Activated T-cell treated with anti-CD3 and anti-CD28 coated beads, Interleukin-2, amount 50 U/mL, for 72 hours (primary cell): Measurements from ENCODE around the gene TECTA. TPM values are rescaled to one million over a fixed set of nuclear protein-coding genes. Genes with fewer than 3 reads are reported as not detected.
"Not testable (repeated sequence)": the region's sequence is repeated elsewhere in the genome, so short reads cannot be mapped to it uniquely, and the experiment has no call there.

Experiments
- ATAC-seq, 2 donors: fragments of 150-1000 bp; cut with Tn5 transposase; replicated peaks in 1 of 2; 2 replicates each; pipeline ENCODE4 v1.10.0; 2021; ENCODE audit warnings: moderate library complexity in 2 of 2, mild to moderate bottlenecking in 1 of 2
- DNase-seq, 2 donors: peaks; one replicate each; pipeline ENCODE4 v3.0.0; 2021 to 2022; ENCODE audit warnings: mixed read lengths in 1 of 2
- H3K27ac Mint-ChIP-seq: one replicate; pipeline ENCODE4 v1.8.0; 2022; ENCODE audit warnings: mild to moderate bottlenecking, moderate library complexity, mixed read lengths
- H3K27me3 Mint-ChIP-seq: one replicate; pipeline ENCODE4 v1.8.0; 2022; ENCODE audit warnings: low read depth, mixed read lengths
- H3K36me3 Mint-ChIP-seq, 2 donors: one replicate each; pipeline ENCODE4 v1.8.0; 2022; ENCODE audit warnings: mixed read lengths in 2 of 2, mild to moderate bottlenecking in 1 of 2; ENCODE audit not compliant: insufficient read depth in 2 of 2
- H3K4me1 Mint-ChIP-seq: one replicate; pipeline ENCODE4 v1.8.0; 2022; ENCODE audit warnings: low read depth, mixed read lengths
- H3K4me3 Mint-ChIP-seq, 2 donors: one replicate each; pipeline ENCODE4 v1.8.0; 2022; ENCODE audit warnings: mild to moderate bottlenecking in 2 of 2, mixed read lengths in 2 of 2, moderate library complexity in 2 of 2
- H3K9me3 Mint-ChIP-seq, 2 donors: one replicate each; pipeline ENCODE4 v1.8.0; 2022; ENCODE audit warnings: mixed read lengths in 2 of 2
- total RNA-seq, 2 donors: library from RNA; stranded (reverse); gene quantifications; one replicate each; pipeline ENCODE4 v1.2.3, GENCODE V29; 2022

The TECTA gene
- total RNA-seq, 2 donors from 2014 or later: 0.34 to 0.39 TPM

DNA sequence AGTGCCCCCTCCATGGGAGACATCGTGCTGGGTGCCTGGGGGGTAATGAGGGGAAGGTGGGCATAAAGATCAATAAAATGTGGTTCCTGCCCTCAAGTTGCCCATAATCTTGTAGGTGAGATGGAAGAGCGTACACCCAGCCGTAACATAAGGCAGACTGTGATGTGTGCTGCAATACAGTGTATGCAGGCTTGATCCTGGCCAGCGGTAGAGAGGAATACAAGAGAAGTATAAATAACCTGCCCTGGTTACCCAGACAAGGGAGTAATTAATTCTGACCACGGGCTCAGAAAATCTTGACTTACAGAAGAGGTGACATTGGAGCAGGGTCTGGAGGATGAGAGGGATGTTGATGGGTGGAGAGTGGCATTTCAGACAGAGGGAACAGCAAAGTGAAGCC lies 43.7 kb downstream of the TECTA start:
- ATAC-seq (no peak), DNase-seq (no peak)
- Mint-ChIP-seq H3K36me3 (no peaks in the 10 kb centered on the region), H3K9me3 (no peaks in the 10 kb centered on the region), H3K27me3 (no peaks in the 10 kb centered on the region), H3K4me3 (no peak overlapping the region), H3K27ac (no peak overlapping the region), H3K4me1 (no peaks in the 10 kb centered on the region)

DNA sequence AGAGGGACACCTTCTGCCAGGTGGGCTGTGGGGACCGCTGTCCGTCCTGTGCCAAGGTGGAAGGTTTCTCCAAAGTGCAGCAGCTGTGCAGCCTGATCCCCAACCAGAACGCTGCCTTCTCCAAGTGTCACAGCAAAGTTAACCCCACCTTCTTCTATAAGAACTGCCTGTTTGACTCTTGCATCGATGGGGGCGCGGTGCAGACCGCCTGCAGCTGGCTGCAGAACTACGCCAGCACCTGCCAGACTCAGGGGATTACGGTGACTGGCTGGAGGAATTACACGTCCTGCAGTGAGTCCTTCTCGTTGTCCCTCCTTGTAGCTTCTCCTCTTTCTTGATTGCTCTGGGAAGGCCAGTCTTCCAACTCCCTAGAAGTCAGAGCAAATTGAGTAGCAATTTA lies 44.8 kb downstream of the TECTA start:
- Mint-ChIP-seq H3K4me1 (no peaks in the 10 kb centered on the region), H3K27ac (no peak overlapping the region), H3K9me3 (no peaks in the 10 kb centered on the region), H3K27me3 (no peaks in the 10 kb centered on the region), H3K36me3 (no peaks in the 10 kb centered on the region), H3K4me3 (no peak overlapping the region)
- DNase-seq (no peak), ATAC-seq (no peak)

DNA sequence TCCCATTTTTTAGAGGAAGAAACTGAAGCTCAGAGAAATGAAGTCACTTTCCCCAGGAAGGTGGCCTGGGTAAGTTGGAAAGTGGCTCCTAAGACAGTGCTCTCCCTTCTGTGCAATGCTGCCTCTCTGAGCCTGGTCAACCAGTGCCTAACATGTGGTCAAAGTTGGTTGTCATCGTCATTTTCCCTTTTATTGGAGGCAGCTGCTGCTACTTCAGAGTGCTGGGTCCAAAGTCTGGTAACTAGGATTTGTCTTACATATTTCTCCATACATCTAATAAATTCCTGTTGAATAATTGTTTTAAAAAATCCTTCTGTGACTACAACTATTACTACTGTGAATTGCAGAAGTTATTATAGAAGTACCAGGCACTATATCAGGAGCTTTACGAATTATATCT lies 48.1 kb downstream of the TECTA start:
- no peaks in the 10 kb centered on the region for H3K4me1 Mint-ChIP-seq
- DNase-seq (no peak), ATAC-seq (no peak)
- no peaks in the 10 kb centered on the region for H3K9me3 Mint-ChIP-seq
- H3K27me3 Mint-ChIP-seq: no peaks in the 10 kb centered on the region
- H3K36me3 Mint-ChIP-seq: no peaks in the 10 kb centered on the region
- no peak overlapping the region for H3K27ac Mint-ChIP-seq
- H3K4me3 Mint-ChIP-seq: no peak overlapping the region

DNA sequence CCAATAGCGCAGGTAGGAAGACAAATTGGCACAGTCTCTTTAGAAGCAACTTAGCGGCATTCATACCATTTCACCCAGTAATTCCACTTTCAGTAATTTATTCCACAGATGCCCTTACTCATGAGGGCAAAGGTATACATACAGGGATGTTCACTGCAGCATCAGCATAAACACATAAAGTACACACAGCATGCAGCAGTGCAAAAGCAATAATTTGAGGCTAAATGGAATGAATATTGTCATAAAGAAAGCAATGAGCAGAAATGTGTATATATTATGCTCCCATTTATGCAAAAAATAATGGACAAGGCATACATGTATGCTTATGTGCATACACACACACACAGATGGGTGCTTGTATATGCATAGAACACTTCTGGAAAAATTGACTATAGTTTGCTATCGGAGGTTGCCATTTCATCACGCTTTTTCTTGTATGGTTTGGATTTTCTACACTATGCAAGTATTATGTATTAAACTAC lies 50.2 kb downstream of the TECTA start:
- H3K27ac Mint-ChIP-seq: no peak overlapping the region
- no peak overlapping the region for H3K4me3 Mint-ChIP-seq
- DNase-seq (no peak), ATAC-seq (no peak)
- H3K4me1 Mint-ChIP-seq: no peaks in the 10 kb centered on the region
- no peaks in the 10 kb centered on the region for H3K27me3 Mint-ChIP-seq
- no peaks in the 10 kb centered on the region for H3K9me3 Mint-ChIP-seq
- no peaks in the 10 kb centered on the region for H3K36me3 Mint-ChIP-seq

DNA sequence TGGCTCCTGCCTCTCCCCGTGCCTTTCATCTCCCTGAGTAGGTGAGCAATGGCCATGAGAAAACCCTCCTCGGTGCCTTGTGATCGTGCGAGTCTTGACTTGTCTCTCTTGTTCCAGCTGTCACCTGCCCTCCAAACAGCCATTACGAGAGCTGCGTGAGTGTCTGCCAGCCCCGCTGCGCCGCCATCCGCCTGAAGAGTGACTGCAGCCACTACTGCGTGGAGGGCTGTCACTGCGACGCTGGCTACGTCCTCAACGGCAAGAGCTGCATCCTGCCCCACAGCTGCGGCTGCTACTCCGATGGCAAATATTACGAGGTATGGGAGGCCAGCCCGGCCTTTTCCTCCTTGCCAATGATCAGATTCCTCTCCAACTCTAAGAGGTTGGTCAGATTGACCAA lies 51.7 kb downstream of the TECTA start:
- H3K27ac Mint-ChIP-seq: no peak overlapping the region
- DNase-seq (no peak), ATAC-seq (no peak)
- no peak overlapping the region for H3K4me3 Mint-ChIP-seq
- no peaks in the 10 kb centered on the region for H3K4me1 Mint-ChIP-seq
- no peaks in the 10 kb centered on the region for H3K36me3 Mint-ChIP-seq
- no peaks in the 10 kb centered on the region for H3K27me3 Mint-ChIP-seq
- no peaks in the 10 kb centered on the region for H3K9me3 Mint-ChIP-seq

DNA sequence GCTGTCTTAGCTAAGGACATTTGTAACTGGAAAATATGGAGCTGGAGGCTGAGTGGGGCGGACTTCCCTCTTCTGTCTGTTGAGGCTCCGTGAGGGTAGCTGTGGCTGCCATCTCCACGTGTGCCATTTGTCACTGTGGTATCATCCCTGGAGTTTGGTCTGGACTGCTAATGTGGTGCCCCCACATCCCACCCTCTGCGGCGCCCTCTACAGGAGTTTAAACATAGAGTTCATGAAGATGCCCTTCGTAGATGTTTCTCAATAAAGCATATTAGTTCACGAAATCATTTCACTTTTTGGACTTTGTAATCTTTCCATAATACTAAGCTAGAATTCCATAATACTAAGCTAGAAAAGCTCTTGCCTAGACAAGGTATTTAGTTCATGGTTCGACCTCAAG lies 52.4 kb downstream of the TECTA start:
- ATAC-seq: no peak

DNA sequence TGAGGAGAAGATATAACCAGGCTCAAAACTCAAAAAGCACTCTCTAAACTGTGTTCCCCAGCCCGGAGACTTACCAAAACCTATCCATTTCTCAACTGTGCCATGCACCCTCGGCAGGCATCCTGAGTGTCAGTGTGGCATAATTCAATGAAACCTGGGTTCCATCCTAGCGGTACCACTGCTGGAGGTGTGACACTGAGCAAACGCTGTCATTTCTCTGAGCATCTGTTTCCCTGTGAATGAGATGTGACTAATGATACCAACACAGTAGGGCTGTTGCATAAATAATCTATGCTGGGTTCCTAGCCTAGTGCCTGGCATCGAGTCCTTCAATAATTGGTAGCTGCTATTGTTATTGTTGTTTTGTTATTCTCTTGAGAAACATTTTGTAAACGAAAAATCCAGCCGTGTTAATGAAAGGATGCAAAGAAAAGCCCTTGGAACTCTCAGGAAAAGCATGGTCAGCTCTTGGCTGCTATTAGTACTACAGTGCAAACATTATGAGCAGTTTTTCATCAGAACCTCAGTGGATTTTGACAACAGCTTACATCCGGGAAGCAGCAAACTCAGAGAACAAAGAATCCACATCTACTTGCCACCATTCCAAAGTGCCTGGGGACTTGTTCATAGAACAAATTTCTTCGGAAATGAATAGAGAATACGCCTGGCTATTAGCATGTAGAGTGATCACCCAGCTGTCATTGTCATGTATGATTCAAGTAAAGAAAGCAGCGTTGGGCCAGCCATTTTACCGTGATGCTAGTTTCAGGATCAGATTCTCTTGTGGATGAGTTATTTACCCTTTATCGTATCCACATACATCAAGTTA lies 53.7 kb downstream of the TECTA start:
- Mint-ChIP-seq H3K4me1 (no peaks in the 10 kb centered on the region), H3K36me3 (no peaks in the 10 kb centered on the region), H3K27me3 (no peaks in the 10 kb centered on the region), H3K4me3 (no peak overlapping the region), H3K9me3 (no peaks in the 10 kb centered on the region), H3K27ac (no peak overlapping the region)
- DNase-seq (no peak), ATAC-seq (no peak)

More for the DNA sequence above, 52.4 kb downstream of the TECTA start:
- no peak overlapping the region for H3K27ac Mint-ChIP-seq
- H3K4me3 Mint-ChIP-seq: no peak overlapping the region
- no peaks in the 10 kb centered on the region for H3K9me3 Mint-ChIP-seq
- no peaks in the 10 kb centered on the region for H3K27me3 Mint-ChIP-seq
- no peaks in the 10 kb centered on the region for H3K4me1 Mint-ChIP-seq
- DNase-seq: no peak
- no peaks in the 10 kb centered on the region for H3K36me3 Mint-ChIP-seq

DNA sequence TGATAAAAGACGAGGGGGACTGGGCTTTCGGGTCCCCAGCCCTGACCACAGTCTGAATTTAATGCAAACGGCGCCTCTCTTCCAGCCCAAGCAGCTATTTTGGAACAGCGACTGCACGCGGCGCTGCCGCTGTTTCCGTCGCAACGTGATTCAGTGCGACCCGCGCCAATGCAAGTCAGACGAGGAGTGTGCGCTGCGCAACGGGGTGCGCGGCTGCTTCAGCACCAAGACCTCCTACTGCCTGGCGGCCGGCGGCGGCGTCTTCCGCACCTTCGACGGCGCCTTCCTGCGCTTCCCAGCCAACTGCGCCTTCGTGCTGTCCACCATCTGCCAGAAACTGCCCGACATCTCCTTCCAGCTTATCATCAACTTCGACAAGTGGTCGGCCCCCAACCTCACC lies 56.7 kb downstream of the TECTA start:
- no peaks in the 10 kb centered on the region for H3K36me3 Mint-ChIP-seq
- no peaks in the 10 kb centered on the region for H3K4me1 Mint-ChIP-seq

DNA sequence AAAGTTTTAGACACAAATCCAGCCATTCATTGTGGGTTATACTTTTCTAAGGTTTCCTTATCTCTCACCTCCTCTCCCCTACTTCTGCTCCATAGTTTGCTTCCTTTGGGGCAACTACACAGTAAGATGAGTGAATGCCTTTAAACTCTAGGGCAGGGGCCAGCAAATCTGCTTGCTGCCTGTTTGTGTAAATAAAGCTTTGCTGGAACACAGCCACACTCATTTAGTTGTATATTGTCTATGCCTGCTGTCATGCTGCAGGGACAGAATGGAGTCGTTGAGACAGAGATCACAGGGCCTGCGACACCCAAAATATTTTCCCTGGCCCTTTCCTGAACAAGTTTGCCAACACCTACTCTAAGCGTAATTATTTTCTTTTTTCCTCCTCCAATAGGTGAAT lies 58.7 kb downstream of the TECTA start:
- Mint-ChIP-seq H3K27me3 (peaks cover 6% of the 10 kb centered on the region), H3K9me3 (no peaks in the 10 kb centered on the region), H3K36me3 (no peaks in the 10 kb centered on the region), H3K4me3 (no peak overlapping the region), H3K4me1 (peaks cover 10% of the 10 kb centered on the region), H3K27ac (no peak overlapping the region)
- ATAC-seq: no peak
- no peak for DNase-seq

More for the DNA sequence above, 56.7 kb downstream of the TECTA start:
- Mint-ChIP-seq H3K27me3 (peaks cover 6% of the 10 kb centered on the region), H3K4me3 (no peak overlapping the region), H3K27ac (no peak overlapping the region), H3K9me3 (no peaks in the 10 kb centered on the region)
- DNase-seq: no peak
- no peak for ATAC-seq

DNA sequence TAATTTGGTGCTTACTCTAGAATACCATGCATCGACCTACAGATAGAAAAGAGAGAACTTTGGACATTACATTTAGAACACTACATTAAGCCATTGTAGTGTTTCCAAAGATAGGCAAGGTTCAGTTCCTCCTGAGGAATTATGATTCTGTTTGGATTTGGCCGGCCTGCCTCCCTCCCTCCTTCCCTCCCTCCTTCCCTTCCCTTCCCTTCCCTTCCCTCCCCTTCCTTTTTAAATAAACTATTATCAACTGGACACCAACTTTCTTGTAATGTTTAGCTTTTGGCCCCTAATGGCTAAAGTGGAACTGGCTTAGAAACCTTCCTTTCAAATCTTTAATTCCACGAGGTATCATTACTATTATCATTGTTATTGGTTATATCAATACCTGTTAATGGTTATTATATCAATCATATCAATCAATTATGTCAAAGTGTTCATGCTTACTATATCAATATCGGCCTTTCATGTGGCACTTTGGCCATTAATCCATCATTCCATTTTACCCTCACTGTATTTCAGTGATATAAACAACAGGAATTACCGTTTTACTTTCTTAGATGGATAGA lies 60.4 kb downstream of the TECTA start:
- Mint-ChIP-seq H3K27ac (no peak overlapping the region), H3K4me1 (peaks cover 10% of the 10 kb centered on the region), H3K36me3 (no peaks in the 10 kb centered on the region), H3K27me3 (peaks cover 8% of the 10 kb centered on the region), H3K4me3 (no peak overlapping the region), H3K9me3 (no peaks in the 10 kb centered on the region)
- ATAC-seq (no peak), DNase-seq (no peak)

DNA sequence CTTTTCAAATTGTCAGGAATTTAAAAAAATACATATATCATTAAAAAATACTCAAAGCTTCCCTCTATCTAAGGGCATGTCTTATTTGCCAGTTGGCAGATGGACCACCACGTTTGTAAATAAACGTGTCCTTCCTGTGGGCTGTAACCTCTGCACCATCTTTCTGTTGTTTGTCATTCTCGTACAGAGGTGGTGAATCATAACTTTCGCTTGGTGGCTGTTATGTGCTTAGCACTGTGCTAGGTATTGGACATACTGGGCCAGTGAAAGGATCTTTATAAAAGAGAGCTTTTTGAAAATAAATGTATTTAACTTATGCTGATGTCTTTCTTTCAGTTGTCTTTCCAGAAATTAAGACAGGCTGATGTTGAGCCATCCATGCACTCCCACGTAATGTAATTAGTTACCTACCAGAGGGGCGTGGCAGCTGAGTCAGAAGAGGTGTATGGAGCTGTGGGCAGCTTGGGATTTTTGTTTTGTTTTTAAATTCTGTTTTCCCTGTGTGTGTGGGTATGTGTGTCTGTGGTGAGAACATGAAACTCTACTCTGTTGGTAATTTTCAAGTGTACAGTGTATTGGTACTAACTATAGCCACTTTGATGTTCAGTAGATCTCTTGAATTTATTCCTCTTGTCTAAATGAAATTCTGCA lies 62.7 kb downstream of the TECTA start:
- Mint-ChIP-seq H3K4me1 (peaks cover 10% of the 10 kb centered on the region), H3K4me3 (peak overlapping the region in 1 of 2 donors; percentile 57), H3K36me3 (no peaks in the 10 kb centered on the region), H3K27me3 (peaks cover 12% of the 10 kb centered on the region), H3K9me3 (no peaks in the 10 kb centered on the region), H3K27ac (no peak overlapping the region)
- ATAC-seq (peak; percentile 87 to 97), DNase-seq (peak; percentile 10)

DNA sequence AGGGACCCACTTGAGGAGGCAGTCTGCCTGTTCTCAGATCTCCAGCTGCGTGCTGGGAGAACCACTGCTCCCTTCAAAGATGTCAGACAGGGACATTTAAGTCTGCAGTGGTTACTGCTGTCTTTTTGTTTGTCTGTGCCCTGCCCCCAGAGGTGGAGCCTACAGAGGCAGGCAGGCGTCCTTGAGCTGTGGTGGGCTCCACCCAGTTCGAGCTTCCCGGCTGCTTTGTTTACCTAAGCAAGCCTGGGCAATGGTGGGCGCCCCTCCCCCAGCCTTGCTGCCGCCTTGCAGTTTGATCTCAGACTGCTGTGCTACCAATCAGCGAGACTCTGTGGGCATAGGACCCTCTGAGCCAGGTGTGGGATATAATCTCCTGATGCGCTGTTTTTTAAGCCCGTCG lies 76.6 kb downstream of the TECTA start:
- H3K27me3 Mint-ChIP-seq, DNase-seq, ATAC-seq, H3K27ac Mint-ChIP-seq, H3K4me3 Mint-ChIP-seq, H3K4me1 Mint-ChIP-seq: not testable (repeated sequence)
- peaks cover 7 to 19% of the 10 kb centered on the region in 2 donors for H3K36me3 Mint-ChIP-seq
- peaks cover 19 to 23% of the 10 kb centered on the region in 2 donors for H3K9me3 Mint-ChIP-seq

DNA sequence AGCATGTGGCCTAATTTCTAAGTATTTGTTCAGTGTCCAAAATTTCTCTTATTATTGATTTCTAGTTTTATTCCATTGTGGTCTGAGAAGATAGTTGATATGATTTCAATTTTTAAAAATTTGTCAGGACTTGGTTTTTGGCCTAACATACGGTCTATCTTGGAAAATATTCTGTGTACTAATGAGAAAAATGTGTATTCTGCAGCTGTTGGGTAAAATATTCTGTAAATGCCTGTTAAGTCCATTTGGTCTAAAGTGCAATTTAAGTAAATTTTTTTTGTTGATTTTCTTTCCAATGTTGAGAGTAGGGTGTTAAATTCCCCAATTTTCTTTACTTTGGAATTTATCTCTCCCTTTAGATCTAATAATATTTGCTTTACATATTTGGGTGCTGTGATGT lies 78.3 kb downstream of the TECTA start:
- Mint-ChIP-seq H3K27me3 (peaks cover 9% of the 10 kb centered on the region), H3K9me3 (peaks cover 19 to 23% of the 10 kb centered on the region in 2 donors), H3K4me3 (no peak overlapping the region), H3K4me1 (no peaks in the 10 kb centered on the region), H3K27ac (no peak overlapping the region), H3K36me3 (peaks cover 7 to 19% of the 10 kb centered on the region in 2 donors)
- ATAC-seq: no peak
- no peak for DNase-seq
